ENCODE results near the gene OGFOD2.

DNA sequence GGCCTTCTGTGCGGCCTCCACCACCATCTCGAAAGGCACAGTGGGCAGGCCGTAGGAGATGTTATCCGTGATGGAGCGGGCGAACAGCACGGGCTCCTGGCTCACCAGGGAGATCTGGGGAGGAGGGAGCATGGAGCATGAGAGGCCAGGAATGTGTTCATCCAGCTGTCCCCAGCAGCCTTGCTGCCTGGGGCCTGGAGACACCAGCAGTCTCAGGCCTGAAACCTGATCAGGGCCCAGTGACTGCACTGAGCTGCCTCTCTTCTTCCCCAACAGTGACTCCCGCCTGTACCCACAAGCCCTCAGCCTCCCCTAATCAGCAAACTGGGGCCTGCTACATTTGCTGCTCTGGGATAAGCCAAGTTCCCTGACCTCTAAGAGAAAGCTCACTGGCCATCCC lies 39.7 kb upstream of the OGFOD2 start:
- TF ChIP-seq, protein P1, sequence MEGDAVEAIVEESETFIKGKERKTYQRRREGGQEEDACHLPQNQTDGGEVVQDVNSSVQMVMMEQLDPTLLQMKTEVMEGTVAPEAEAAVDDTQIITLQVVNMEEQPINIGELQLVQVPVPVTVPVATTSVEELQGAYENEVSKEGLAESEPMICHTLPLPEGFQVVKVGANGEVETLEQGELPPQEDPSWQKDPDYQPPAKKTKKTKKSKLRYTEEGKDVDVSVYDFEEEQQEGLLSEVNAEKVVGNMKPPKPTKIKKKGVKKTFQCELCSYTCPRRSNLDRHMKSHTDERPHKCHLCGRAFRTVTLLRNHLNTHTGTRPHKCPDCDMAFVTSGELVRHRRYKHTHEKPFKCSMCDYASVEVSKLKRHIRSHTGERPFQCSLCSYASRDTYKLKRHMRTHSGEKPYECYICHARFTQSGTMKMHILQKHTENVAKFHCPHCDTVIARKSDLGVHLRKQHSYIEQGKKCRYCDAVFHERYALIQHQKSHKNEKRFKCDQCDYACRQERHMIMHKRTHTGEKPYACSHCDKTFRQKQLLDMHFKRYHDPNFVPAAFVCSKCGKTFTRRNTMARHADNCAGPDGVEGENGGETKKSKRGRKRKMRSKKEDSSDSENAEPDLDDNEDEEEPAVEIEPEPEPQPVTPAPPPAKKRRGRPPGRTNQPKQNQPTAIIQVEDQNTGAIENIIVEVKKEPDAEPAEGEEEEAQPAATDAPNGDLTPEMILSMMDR (conservative IDR thresholded peaks at IDR 0.05; ENCODE audit: low read depth, low read length) = no peak
- no peak for TF ChIP-seq EZH2phosphoT487 (IDR thresholded peaks at IDR 0.05; ENCODE audit: borderline replicate concordance, low read length)
